HEK293T (cell line): ENCODE measurements around the gene POLR3B.

Experiments
- ARNT ChIP-seq: fragments of 450-650 bp; IDR thresholded peaks from 2 replicates; pipeline ENCODE4 v1.6.1; 2017; ENCODE audit warnings: mild to moderate bottlenecking
- BHLHE40 ChIP-seq: fragments of 450-650 bp; IDR thresholded peaks from 2 replicates; pipeline ENCODE4 v1.6.1; 2016; ENCODE audit warnings: mild to moderate bottlenecking, moderate library complexity, borderline replicate concordance
- CTBP1 ChIP-seq: fragments of 450-650 bp; IDR thresholded peaks from 2 replicates; pipeline ENCODE4 v1.6.1; 2016; ENCODE audit warnings: borderline replicate concordance
- FOXA1 ChIP-seq: fragments of 450-650 bp; IDR thresholded peaks from 2 replicates; pipeline ENCODE4 v1.6.1; 2016; ENCODE audit warnings: mild to moderate bottlenecking
- FOXK2 ChIP-seq: fragments of 450-650 bp; IDR thresholded peaks from 2 replicates; pipeline ENCODE4 v1.6.1; 2016; ENCODE audit warnings: mild to moderate bottlenecking
- FOXM1 ChIP-seq: fragments of 450-650 bp; IDR thresholded peaks from 2 replicates; pipeline ENCODE4 v1.6.1; 2017; ENCODE audit warnings: mild to moderate bottlenecking, borderline replicate concordance
- NFRKB ChIP-seq: fragments of 450-650 bp; IDR thresholded peaks from 2 replicates; pipeline ENCODE4 v1.6.1; 2016; ENCODE audit warnings: mild to moderate bottlenecking, moderate library complexity
- SP1 ChIP-seq: fragments of 450-650 bp; IDR thresholded peaks from 2 replicates; pipeline ENCODE4 v1.6.1; 2017
- SUZ12 ChIP-seq: fragments of 450-650 bp; IDR thresholded peaks from 2 replicates; pipeline ENCODE4 v1.6.1; 2016; ENCODE audit warnings: mild to moderate bottlenecking
- TARDBP ChIP-seq: fragments of 450-650 bp; IDR thresholded peaks from 2 replicates; pipeline ENCODE4 v1.6.1; 2016
- ZNF384 ChIP-seq: fragments of 450-650 bp; IDR thresholded peaks from 2 replicates; pipeline ENCODE4 v1.6.1; 2016

DNA sequence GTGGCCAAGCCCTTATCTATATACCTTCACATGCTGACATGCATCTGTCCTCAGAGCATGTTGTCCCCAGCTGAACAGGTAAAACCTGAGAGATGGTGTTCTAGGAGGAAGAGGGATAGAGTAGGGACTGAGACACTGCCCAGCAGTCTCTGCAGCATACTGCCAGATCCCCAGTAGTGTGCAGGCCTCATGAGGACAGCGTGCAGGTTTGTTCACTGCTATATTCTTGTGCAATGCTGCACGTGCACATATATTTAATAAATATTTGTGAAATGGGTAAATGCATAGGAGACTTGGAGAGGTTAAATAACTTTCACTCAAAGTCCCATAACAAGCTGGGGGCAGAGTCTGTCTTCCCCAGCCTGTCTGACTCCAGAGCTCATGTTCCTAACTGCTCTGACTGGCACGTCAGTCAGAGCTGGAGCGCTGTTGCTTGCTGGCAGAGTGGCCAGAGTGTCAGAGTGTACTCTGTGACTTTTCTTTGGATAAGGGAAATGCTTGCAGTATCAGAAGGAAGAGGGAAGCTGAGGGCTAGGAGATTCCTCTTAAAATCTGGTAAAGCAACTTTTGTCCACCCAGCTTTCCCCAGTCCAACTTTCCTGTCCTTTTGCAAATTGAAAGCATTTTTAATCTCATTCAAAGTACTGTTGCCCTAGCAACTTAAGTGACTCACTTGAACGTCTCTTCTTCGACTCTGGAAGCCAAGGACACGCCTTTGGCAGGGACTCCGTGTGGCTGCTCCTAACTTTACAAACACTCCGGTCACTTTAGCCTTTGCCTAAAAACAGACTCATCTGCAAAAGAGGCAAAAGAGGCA is 14.9 kb upstream of the POLR3B start:
- TF ChIP-seq TARDBP (no peak), FOXM1 (no peak), SUZ12 (no peak), SP1 (no peak), BHLHE40 (no peak), ARNT (no peak), ZNF384 (no peak), CTBP1 (no peak), NFRKB (no peak), FOXA1 (no peak), FOXK2 (no peak)
